Right lobe of liver (tissue), 6 donors: ENCODE data around the gene DHX40. TPM values are rescaled to one million over a fixed set of nuclear protein-coding genes. Genes with fewer than 3 reads are reported as not detected.
A peak's percentile ranks its signal among the peaks of the same experiment; 100 is the strongest.
"Not testable (repeated sequence)": the region's sequence is repeated elsewhere in the genome, so short reads cannot be mapped to it uniquely, and the experiment has no call there.

Source experiments
- ATAC-seq, 4 donors: fragments of 200-7000 bp; cut with Tn5 transposase; one replicate each; pipeline ENCODE4 v1.9.1; 2020; ENCODE audit warnings: mild to moderate bottlenecking in 4 of 4, moderate library complexity in 4 of 4
- DNase-seq, 3 donors: peaks; one replicate each; pipeline ENCODE4 v3.0.0-alpha.2; 2020
- H3K27ac ChIP-seq, 3 donors: fragments of 200-600 bp; one replicate each; pipeline ENCODE4 v1.8.0; 2022
- H3K27me3 ChIP-seq, 2 donors: fragments of 200-600 bp; one replicate each; pipeline ENCODE4 v1.8.0; 2022
- H3K36me3 ChIP-seq, 4 donors: fragments of 200-600 bp; sonication (generic) in 1 of 4; one replicate each; pipeline versions ENCODE4 v1.5.1 to v1.8.0; 2017 to 2022; ENCODE audit warnings: control low read depth in 1 of 4
- H3K4me1 ChIP-seq, 4 donors: fragments of 200-600 bp; sonication (generic) in 1 of 4; one replicate each; pipeline versions ENCODE4 v1.5.1 to v1.8.0; 2017 to 2022; ENCODE audit warnings: control low read depth in 1 of 4
- H3K4me3 ChIP-seq, 3 donors: fragments of 200-600 bp; one replicate each; pipeline ENCODE4 v1.8.0; 2022
- H3K9me3 ChIP-seq, 4 donors: fragments of 200-600 bp; sonication (generic) in 1 of 4; one replicate each; pipeline versions ENCODE4 v1.5.1 to v1.8.0; 2017 to 2022; ENCODE audit warnings: control low read depth in 1 of 4
- CTCF ChIP-seq, 4 donors: fragments of 200-600 bp in 3 of 4; fragments of 450-650 bp in 1 of 4; IDR thresholded peaks; one replicate each; pipeline versions ENCODE4 v1.5.1 to v1.8.0; 2016 to 2022; ENCODE audit warnings: antibody characterized with exemption in 4 of 4, mild to moderate bottlenecking in 2 of 4
- POLR2A ChIP-seq: fragments of 450-650 bp; IDR thresholded peaks from one replicate; pipeline ENCODE4 v1.6.1; 2017; ENCODE audit warnings: antibody characterized with exemption, mild to moderate bottlenecking
- WGBS: methylation state at CpG from one replicate; pipeline ENCODE4 v1.1.6; 2018; ENCODE audit warnings: low coverage, low lambda C conversion rate; ENCODE audit not compliant: insufficient coverage; ENCODE audit errors: missing lambda C conversion rate; 5-methylcytosine and 5-hydroxymethylcytosine counted together
- intact Hi-C, 2 donors: fragments of 100-400 bp; cut with DNase I; formaldehyde crosslinking; loops; one replicate each; pipeline versions ENCODE4 v1.11.2 to v1.14.1; 2022
- total RNA-seq, 6 experiments: library from RNA; depleted of rRNA in 2 of 6; stranded (reverse); fragments of >200 nt in 2 of 6; fragmentation: NEBNext Ultra II Directional in 3 of 6; extraction: Animal tissue kit (Norgen Biotek cat#: 25700) in 3 of 6; gene quantifications; one replicate each; pipeline versions ENCODE4 v1.1.0 to v1.2.4, GENCODE V29; 2016 to 2023
- donor health status: DM: no; HTN: yes; CAD: no.
- donor health status: DM: no; HTN: no; CAD: no.
- donor health status: DM: no; HTN: no; CAD: no.
- donor health status: DM: no; HTN: yes; CAD: no.
- donor health status: DM: no; HTN: yes; CAD: no.

The DHX40 gene
- total RNA-seq, 6 experiments from 2014 or later, result 7.8 to 12.0 (median 9.4) TPM

GRCh38 chr17:59538195-59538909 lies 27.1 kb upstream of the DHX40 start:
- Histone ChIP-seq H3K27ac (no peak overlapping the region), H3K9me3 (no peaks in the 10 kb centered on the region), H3K36me3 (no peaks in the 10 kb centered on the region), H3K4me1 (no peaks in the 10 kb centered on the region), H3K4me3 (no peak overlapping the region), H3K27me3 (no peaks in the 10 kb centered on the region)
- no peak for ATAC-seq
- intact Hi-C loops, result no loop called here
- no peak for DNase-seq
- no peak for TF ChIP-seq CTCF (IDR thresholded peaks at IDR 0.05)
- TF ChIP-seq POLR2A, result no peak

GRCh38 chr17:59542960-59543635 lies 22.3 kb upstream of the DHX40 start:
- Histone ChIP-seq H3K4me3 (no peak overlapping the region), H3K4me1 (no peaks in the 10 kb centered on the region), H3K36me3 (no peaks in the 10 kb centered on the region), H3K9me3 (no peaks in the 10 kb centered on the region), H3K27me3 (no peaks in the 10 kb centered on the region), H3K27ac (no peak overlapping the region)
- intact Hi-C loops, result loop anchor here in 1 of 2 donors (10.0 kb wide), 1 partner anchor 228 kb away; no protein-coding TSS in a partner anchor
- no peak for DNase-seq
- ATAC-seq, result peak in 1 of 4 donors; percentile 21
- TF ChIP-seq CTCF (IDR thresholded peaks at IDR 0.05) (no peak), POLR2A (no peak)
- 53% methylated on average over 5 of the region's 8 CpGs for WGBS

- intact Hi-C loops, result loop anchor here in 1 of 2 donors (10.0 kb wide), 1 partner anchor 231 kb away; no protein-coding TSS in a partner anchor
- Histone ChIP-seq H3K4me3 (no peak overlapping the region), H3K27ac (no peak overlapping the region), H3K9me3 (no peaks in the 10 kb centered on the region), H3K27me3 (no peaks in the 10 kb centered on the region), H3K4me1 (no peaks in the 10 kb centered on the region), H3K36me3 (no peaks in the 10 kb centered on the region)
- 92% methylated on average over 1 of the region's 1 CpG for WGBS
- ATAC-seq (no peak), DNase-seq (no peak)
- TF ChIP-seq CTCF (IDR thresholded peaks at IDR 0.05), result no peak
- no peak for TF ChIP-seq POLR2A
Observed at GRCh38 chr17:59545942-59546341, 19.5 kb upstream of the DHX40 start.

- intact Hi-C loops, result loop anchor here in 1 of 2 donors (10.0 kb wide), 1 partner anchor 233 kb away; no protein-coding TSS in a partner anchor
- DNase-seq, result no peak
- TF ChIP-seq POLR2A (no peak), CTCF (IDR thresholded peaks at IDR 0.05) (no peak)
- H3K4me1 ChIP-seq, result no peaks in the 10 kb centered on the region
- no peak overlapping the region for H3K27ac ChIP-seq
- H3K9me3 ChIP-seq, result no peaks in the 10 kb centered on the region
- WGBS, result 83% methylated on average over 9 of the region's 9 CpGs
- no peaks in the 10 kb centered on the region for H3K36me3 ChIP-seq
- H3K27me3 ChIP-seq, result no peaks in the 10 kb centered on the region
- ATAC-seq, result no peak
- no peak overlapping the region for H3K4me3 ChIP-seq
Observed at GRCh38 chr17:59547131-59547915, 18.1 kb upstream of the DHX40 start.

- not testable (repeated sequence) for H3K9me3 ChIP-seq, H3K4me3 ChIP-seq, ATAC-seq, H3K4me1 ChIP-seq, H3K36me3 ChIP-seq, H3K27me3 ChIP-seq, DNase-seq, H3K27ac ChIP-seq
- WGBS, result 77% methylated on average over 6 of the region's 10 CpGs
- intact Hi-C loops, result loop anchor here in 1 of 2 donors (10.0 kb wide), 1 partner anchor 234 kb away; no protein-coding TSS in a partner anchor
Observed at GRCh38 chr17:59548985-59549384, 16.4 kb upstream of the DHX40 start.
